ENCODE data around the gene ABTB2. TPM values are rescaled to one million over a fixed set of nuclear protein-coding genes. Genes with fewer than 3 reads are reported as not detected.

Gene ABTB2
- total and polyA plus RNA-seq, 2 of the 8 experiments (the other 6 are each of a cell fraction or from before 2014, with no cell fraction given), result 7.7 to 10.2 TPM

GRCh38 chr11:34203377-34203871 lies 154.4 kb downstream of the ABTB2 start:
- WGBS, 2 experiments (ENCODE audit: extremely low coverage in 1 of 2, insufficient coverage in 1 of 2, insufficient read length in 1 of 2, insufficient replicate concordance in 2 of 2, low coverage in 1 of 2, low lambda C conversion rate in 2 of 2, missing lambda C conversion rate in 1 of 2), result 93% methylated on average over 5 of the region's 5 CpGs; no CpG with 5 or more reads in 1 of the 2 experiments
- Histone ChIP-seq H3K79me2 (ENCODE audit: control insufficient read depth in 1 of 2, insufficient read depth in 2 of 2, low read length in 2 of 2) (no peaks in the 10 kb centered on the region), H3K27me3 (replicated peaks in 1 of 4; ENCODE audit: control insufficient read depth in 3 of 4, extremely low read depth in 1 of 4, insufficient read depth in 3 of 4, low read length in 3 of 4) (no peaks in the 10 kb centered on the region), H2BK5ac (ENCODE audit: low read depth, low read length) (no peak overlapping the region; the same call in 1 of the 2 replicates), H3K23me2 (ENCODE audit: low read depth, low read length) (no peaks in the 10 kb centered on the region), H4K8ac (ENCODE audit: extremely low read depth, insufficient read depth, low read length) (no peak overlapping the region; the same call in 1 of the 2 replicates), H2BK15ac (ENCODE audit: low read length) (no peak overlapping the region), H4K20me1 (replicated peaks in 1 of 2; ENCODE audit: control insufficient read depth in 1 of 2, insufficient read depth in 2 of 2, low read length in 2 of 2) (no peaks in the 10 kb centered on the region), H4K91ac (replicated peaks; ENCODE audit: insufficient read length, low read length) (peak overlapping the region; percentile 7), H3K27ac (ENCODE audit: low read depth, low read length) (no peak overlapping the region), H3K4me1 (replicated peaks in 1 of 4; ENCODE audit: control insufficient read depth in 3 of 4, insufficient read depth in 4 of 4, low read length in 3 of 4) (peaks cover 3 to 23% (median 16%) of the 10 kb centered on the region in 4 experiments), H2BK20ac (ENCODE audit: low read length) (no peak overlapping the region), H3K4me2 (ENCODE audit: insufficient read depth in 1 of 2, low read depth in 2 of 2, low read length in 2 of 2) (no peak overlapping the region), H3K4ac (replicated peaks; ENCODE audit: insufficient read length, low read depth, low read length) (no peak overlapping the region), H3K56ac (replicated peaks; ENCODE audit: insufficient read length, low read depth, low read length) (no peak overlapping the region), H3K9me3 (ENCODE audit: insufficient read depth in 2 of 2, low read depth in 1 of 2, low read length in 1 of 2) (no peaks in the 10 kb centered on the region), H3K9ac (replicated peaks in 1 of 4; ENCODE audit: extremely low read depth in 1 of 4, low read depth in 3 of 4, low read length in 3 of 4) (no peak overlapping the region), H2BK12ac (ENCODE audit: low read depth, low read length) (peak overlapping the region; percentile 32; the same call in 1 of the 2 replicates), H3K18ac (ENCODE audit: extremely low read depth, low read length) (peak overlapping the region; percentile 34; the same call in 1 of the 2 replicates), H3K79me1 (ENCODE audit: low read depth, low read length) (peaks cover 3% of the 10 kb centered on the region), H2AK5ac (ENCODE audit: low read depth, low read length) (peak overlapping the region; percentile 65; the same call in 1 of the 2 replicates), H3K36me3 (ENCODE audit: control insufficient read depth in 2 of 4, insufficient read depth in 4 of 4, low read length in 3 of 4) (no peaks in the 10 kb centered on the region), H3K4me3 (ENCODE audit: extremely low read depth in 1 of 4, insufficient read depth in 2 of 4, low read depth in 3 of 4, low read length in 4 of 4) (no peak overlapping the region), H4K5ac (ENCODE audit: insufficient read length, low read depth, low read length) (no peak overlapping the region), H3K23ac (ENCODE audit: insufficient read length) (no peak overlapping the region), H3K14ac (ENCODE audit: insufficient read length) (no peak overlapping the region), H2AFZ (ENCODE audit: low read length) (no peak overlapping the region), H2BK120ac (replicated peaks; ENCODE audit: low read depth, low read length) (no peak overlapping the region)
- ChIA-PET CTCF (ENCODE audit: partially characterized antibody) (interaction anchor here (0.8 to 1.6 kb wide), 4 partner anchors 9 to 31 kb away, joined by 3 to 5 read pairs (median 4); no protein-coding TSS in a partner anchor), POLR2A (ENCODE audit: partially characterized antibody) (interaction anchor here (2.6 kb wide), 1 partner anchor 9 kb away, joined by 7 read pairs; no protein-coding TSS in a partner anchor)
- FAIRE-seq (no peak), DNase-seq (ENCODE audit: low read depth in 1 of 2, low spot score in 2 of 2) (no peak)
- TF ChIP-seq FOSL1 (IDR thresholded peaks at IDR 0.05; ENCODE audit: insufficient read depth, low read depth, low read length) (no peak), HDAC2 (IDR thresholded peaks at IDR 0.05; ENCODE audit: borderline replicate concordance in 1 of 2, low read depth in 2 of 2, low read length in 2 of 2) (no peak), TAF7 (optimal IDR thresholded peaks at IDR 0.05; ENCODE audit: borderline replicate concordance, low read depth, low read length) (no peak), SP1 (IDR thresholded peaks at IDR 0.05; ENCODE audit: low read depth, low read length) (no peak), RNF2 (IDR thresholded peaks at IDR 0.05; ENCODE audit: borderline replicate concordance, low read depth, low read length, missing control alignments, poor library complexity, severe bottlenecking) (no peak), BRCA1 (IDR thresholded peaks at IDR 0.05; ENCODE audit: low read depth, low read length) (no peak), SAP30 (IDR thresholded peaks at IDR 0.05; ENCODE audit: insufficient read depth, insufficient replicate concordance, low read length) (no peak), PHF8 (conservative IDR thresholded peaks at IDR 0.05; ENCODE audit: low read depth, low read length) (no peak), JUND (IDR thresholded peaks at IDR 0.05; ENCODE audit: low read length) (no peak), CHD2 (IDR thresholded peaks at IDR 0.05; ENCODE audit: low read length) (no peak), KDM1A (IDR thresholded peaks at IDR 0.05; ENCODE audit: borderline replicate concordance, low read length) (no peak), NRF1 (IDR thresholded peaks at IDR 0.05; ENCODE audit: low read depth, low read length) (no peak), RXRA (IDR thresholded peaks at IDR 0.05; ENCODE audit: insufficient read depth, low read depth, low read length) (no peak)
